Astrocyte (in vitro differentiated cells and primary cell): ENCODE data around the gene CD34. TPM values are rescaled to one million over a fixed set of nuclear protein-coding genes. Genes with fewer than 3 reads are reported as not detected.

Source experiments
- DNase-seq: peaks from one replicate; pipeline ENCODE4 v3.0.0-alpha.2; 2010; ENCODE audit warnings: low read depth
- FAIRE-seq: peaks from 2 replicates; lab custom pipeline; 2011; peaks lifted over from hg19 to GRCh38; lab: Jason Lieb, UNC
- H2AFZ ChIP-seq: 2 replicates; pipeline ENCODE4 v1.6.0; 2012; ENCODE audit warnings: low read depth, low read length, inconsistent platforms
- H3K27ac ChIP-seq: 2 replicates; pipeline ENCODE4 v1.5.1; 2011; ENCODE audit warnings: low read depth, low read length, inconsistent platforms
- H3K27me3 ChIP-seq: 2 replicates; pipeline ENCODE4 v1.6.0; 2011; ENCODE audit warnings: low read length, inconsistent platforms; ENCODE audit not compliant: insufficient read depth
- H3K36me3 ChIP-seq: 2 replicates; pipeline ENCODE4 v1.5.1; 2011; ENCODE audit warnings: low read length, inconsistent platforms; ENCODE audit not compliant: insufficient read depth
- H3K4me1 ChIP-seq: 2 replicates; pipeline ENCODE4 v1.5.1; 2011; ENCODE audit warnings: low read length, inconsistent platforms; ENCODE audit not compliant: insufficient read depth
- H3K4me2 ChIP-seq: 2 replicates; pipeline ENCODE4 v1.6.0; 2012; ENCODE audit warnings: low read length, inconsistent platforms
- H3K4me3 ChIP-seq: 2 replicates; pipeline ENCODE4 v1.5.1; 2011; ENCODE audit warnings: low read depth, mild to moderate bottlenecking, low read length, inconsistent platforms; ENCODE audit not compliant: insufficient read depth
- H3K79me2 ChIP-seq: 2 replicates; pipeline ENCODE4 v1.6.0; 2012; ENCODE audit warnings: mild to moderate bottlenecking, low read length, inconsistent platforms; ENCODE audit not compliant: insufficient read depth
- H3K9ac ChIP-seq: 2 replicates; pipeline ENCODE4 v1.6.0; 2012; ENCODE audit warnings: mild to moderate bottlenecking, low read length, inconsistent platforms
- H3K9me3 ChIP-seq: 2 replicates; pipeline ENCODE4 v1.5.1; 2012; ENCODE audit warnings: low read depth, mild to moderate bottlenecking, low read length, inconsistent platforms; ENCODE audit not compliant: insufficient read depth
- H4K20me1 ChIP-seq: 2 replicates; pipeline ENCODE4 v1.6.0; 2012; ENCODE audit warnings: low read length, inconsistent platforms; ENCODE audit not compliant: insufficient read depth
- H3K27ac Mint-ChIP-seq: one replicate; pipeline ENCODE4 v1.8.0; 2021; ENCODE audit warnings: mild to moderate bottlenecking, mixed read lengths; ENCODE audit not compliant: unreplicated experiment
- H3K27me3 Mint-ChIP-seq: one replicate; pipeline ENCODE4 v1.8.0; 2021; ENCODE audit warnings: low read depth, mixed read lengths; ENCODE audit not compliant: unreplicated experiment
- H3K36me3 Mint-ChIP-seq: one replicate; pipeline ENCODE4 v1.8.0; 2021; ENCODE audit warnings: low read depth, mixed read lengths; ENCODE audit not compliant: unreplicated experiment
- H3K4me1 Mint-ChIP-seq: one replicate; pipeline ENCODE4 v1.8.0; 2021; ENCODE audit warnings: low read depth, mixed read lengths; ENCODE audit not compliant: unreplicated experiment
- H3K4me3 Mint-ChIP-seq: one replicate; pipeline ENCODE4 v1.8.0; 2021; ENCODE audit warnings: mild to moderate bottlenecking, moderate library complexity, mixed read lengths; ENCODE audit not compliant: unreplicated experiment
- H3K9me3 Mint-ChIP-seq: one replicate; pipeline ENCODE4 v1.8.0; 2021; ENCODE audit warnings: mild to moderate bottlenecking, mixed read lengths; ENCODE audit not compliant: unreplicated experiment
- CTCF ChIP-seq: IDR thresholded peaks from 2 replicates; pipeline ENCODE4 v1.5.1; 2011; ENCODE audit warnings: low read depth, mild to moderate bottlenecking, inconsistent platforms, low read length, moderate library complexity; ENCODE audit not compliant: insufficient read depth
- EZH2 ChIP-seq: IDR thresholded peaks from 2 replicates; pipeline ENCODE4 v1.6.1; 2012; ENCODE audit warnings: mild to moderate bottlenecking, low read length, inconsistent platforms; ENCODE audit not compliant: insufficient read depth
- total RNA-seq: library from RNA; stranded (reverse); gene quantifications from 2 replicates; pipeline ENCODE4 v1.2.1, GENCODE V29; 2021

The CD34 gene
- total RNA-seq, 1 donor from 2014 or later, result 0.45 TPM

DNA sequence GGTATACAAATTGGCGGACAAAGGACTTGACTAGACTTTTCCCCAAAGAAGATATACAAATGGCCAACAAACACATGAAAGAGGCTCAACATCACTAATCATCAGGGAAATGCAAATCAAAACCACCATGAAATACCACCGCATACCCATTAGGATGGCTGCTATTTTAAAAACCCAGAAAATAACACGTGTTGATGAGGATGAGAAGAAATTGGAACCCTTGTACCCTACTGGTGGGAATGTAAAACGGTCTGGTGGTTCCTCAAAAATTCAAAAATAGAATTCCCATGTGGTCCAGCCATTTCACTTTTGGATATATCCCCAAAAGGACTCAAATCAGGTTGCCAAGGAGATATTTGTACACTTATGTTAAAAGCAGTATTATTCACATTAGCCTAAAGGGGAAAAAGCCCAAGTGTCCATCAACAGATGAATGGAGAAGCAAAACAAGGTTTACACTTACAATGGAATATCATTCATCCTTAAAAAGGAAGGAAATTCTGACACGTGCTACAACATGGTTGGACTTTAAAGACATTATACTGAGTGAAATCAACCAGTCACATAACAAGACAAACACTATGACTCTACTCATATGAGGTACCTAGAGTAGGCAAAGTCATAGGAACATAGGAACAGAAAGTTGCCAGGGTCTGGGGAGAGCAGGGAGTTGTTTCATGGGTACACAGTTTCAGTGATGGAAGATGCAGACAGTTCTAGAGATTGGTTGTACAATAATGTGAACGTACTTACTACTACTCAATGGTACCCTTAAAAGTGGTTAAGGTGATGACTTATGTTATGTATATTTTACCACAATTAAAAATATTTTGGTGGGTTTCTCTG is 17.0 kb downstream of the CD34 start:
- no peak for FAIRE-seq

GRCh38 chr1:207892764-207893163 is 18.2 kb downstream of the CD34 start:
- Histone ChIP-seq H3K9me3 (no peaks in the 10 kb centered on the region), H3K36me3 (no peaks in the 10 kb centered on the region), H3K27me3 (no peaks in the 10 kb centered on the region), H2AFZ (no peak overlapping the region), H3K4me3 (no peak overlapping the region), H4K20me1 (no peaks in the 10 kb centered on the region), H3K27ac (no peak overlapping the region), H3K79me2 (no peaks in the 10 kb centered on the region), H3K9ac (no peak overlapping the region), H3K4me1 (peaks cover 28% of the 10 kb centered on the region), H3K4me2 (no peak overlapping the region)
- TF ChIP-seq CTCF (no peak), EZH2 (no peak)
- FAIRE-seq (no peak), DNase-seq (no peak)
- Mint-ChIP-seq H3K9me3 (no peaks in the 10 kb centered on the region), H3K27ac (no peak overlapping the region), H3K4me1 (peaks cover 29% of the 10 kb centered on the region), H3K4me3 (no peak overlapping the region), H3K36me3 (no peaks in the 10 kb centered on the region), H3K27me3 (peaks cover 6% of the 10 kb centered on the region)

More for the DNA sequence above, 17.0 kb downstream of the CD34 start:
- Histone ChIP-seq H4K20me1 (no peaks in the 10 kb centered on the region), H2AFZ (no peak overlapping the region), H3K9ac (no peak overlapping the region), H3K27ac (no peak overlapping the region), H3K9me3 (no peaks in the 10 kb centered on the region), H3K79me2 (no peaks in the 10 kb centered on the region), H3K4me2 (no peak overlapping the region), H3K4me3 (no peak overlapping the region), H3K36me3 (no peaks in the 10 kb centered on the region), H3K27me3 (no peaks in the 10 kb centered on the region), H3K4me1 (peaks cover 21% of the 10 kb centered on the region)
- H3K36me3 Mint-ChIP-seq, result no peaks in the 10 kb centered on the region
- DNase-seq, result no peak
- H3K27me3 Mint-ChIP-seq, result peaks cover 6% of the 10 kb centered on the region
- no peak overlapping the region for H3K4me3 Mint-ChIP-seq
- TF ChIP-seq EZH2 (no peak), CTCF (no peak)
- peaks cover 23% of the 10 kb centered on the region for H3K4me1 Mint-ChIP-seq
- H3K27ac Mint-ChIP-seq, result no peak overlapping the region
- H3K9me3 Mint-ChIP-seq, result no peaks in the 10 kb centered on the region

DNA sequence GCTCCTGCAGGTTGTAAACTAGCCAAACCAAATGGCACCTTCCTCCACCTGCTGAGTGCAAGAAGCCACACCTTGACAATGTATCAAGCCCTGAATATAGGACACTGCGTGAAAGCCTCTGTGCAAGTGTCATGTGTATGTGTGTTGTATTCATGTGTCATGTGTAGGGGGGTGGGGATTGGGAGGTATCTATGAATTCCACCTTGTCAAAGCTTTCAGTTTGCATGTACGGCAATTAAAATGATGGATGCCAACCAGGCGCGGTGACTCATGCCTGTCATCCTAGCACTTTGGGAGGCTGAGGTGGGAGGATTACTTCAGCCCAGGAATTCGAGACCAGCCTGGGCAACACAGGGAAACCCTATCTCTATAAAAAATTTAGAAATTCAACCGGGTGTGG is 19.8 kb downstream of the CD34 start:
- peaks cover 29% of the 10 kb centered on the region for H3K4me1 Mint-ChIP-seq
- FAIRE-seq, result no peak
- Histone ChIP-seq H3K36me3 (no peaks in the 10 kb centered on the region), H3K27ac (no peak overlapping the region), H4K20me1 (no peaks in the 10 kb centered on the region), H3K9ac (peak overlapping the region; percentile 51), H3K4me1 (peaks cover 28% of the 10 kb centered on the region), H3K4me3 (no peak overlapping the region), H3K4me2 (peak overlapping the region; percentile 75), H3K79me2 (no peaks in the 10 kb centered on the region), H3K27me3 (no peaks in the 10 kb centered on the region), H2AFZ (peak overlapping the region; percentile 82), H3K9me3 (no peaks in the 10 kb centered on the region)
- peaks cover 6% of the 10 kb centered on the region for H3K27me3 Mint-ChIP-seq
- DNase-seq, result no peak
- no peaks in the 10 kb centered on the region for H3K9me3 Mint-ChIP-seq
- no peak overlapping the region for H3K4me3 Mint-ChIP-seq
- no peak for TF ChIP-seq EZH2
- TF ChIP-seq CTCF, result no peak
- no peak overlapping the region for H3K27ac Mint-ChIP-seq
- H3K36me3 Mint-ChIP-seq, result no peaks in the 10 kb centered on the region
